Vagina (tissue), 2 donors: ENCODE measurements around the gene KIF4B. TPM values are rescaled to one million over a fixed set of nuclear protein-coding genes. Genes with fewer than 3 reads are reported as not detected.
"Not testable (repeated sequence)": the region's sequence is repeated elsewhere in the genome, so short reads cannot be mapped to it uniquely, and the experiment has no call there.

Experiments
- DNase-seq, 2 donors: peaks; one replicate each; pipeline ENCODE4 v3.0.0-alpha.2; 2017; ENCODE audit errors: extremely low spot score in 2 of 2
- H3K27ac ChIP-seq: fragments of 200-600 bp; sonication (generic); one replicate; pipeline ENCODE4 v1.5.1; 2019
- H3K27me3 ChIP-seq: fragments of 200-600 bp; sonication (generic); one replicate; pipeline ENCODE4 v1.5.1; 2019
- H3K36me3 ChIP-seq, 2 donors: fragments of 200-600 bp; sonication (generic); one replicate each; pipeline ENCODE4 v1.5.1; 2017 to 2019
- H3K4me1 ChIP-seq: fragments of 200-600 bp; sonication (generic); one replicate; pipeline ENCODE4 v1.5.1; 2019
- H3K4me3 ChIP-seq, 2 donors: fragments of 200-600 bp; sonication (generic); 1 replicate in 1 of 2; 2 replicates in 1 of 2; pipeline ENCODE4 v1.5.1; 2016 to 2019
- H3K9me3 ChIP-seq: fragments of 200-600 bp; sonication (generic); one replicate; pipeline ENCODE4 v1.5.1; 2019
- CTCF ChIP-seq, 3 experiments: fragments of 450-650 bp in 2 of 3; fragments of 200-600 bp in 1 of 3; sonication (generic) in 1 of 3; IDR thresholded peaks; one replicate each; pipeline ENCODE4 v1.5.1; 2017 to 2019; ENCODE audit warnings: antibody characterized with exemption in 3 of 3, mild to moderate bottlenecking in 2 of 3, moderate library complexity in 2 of 3
- POLR2A ChIP-seq, 2 donors: fragments of 450-650 bp; IDR thresholded peaks; one replicate each; pipeline ENCODE4 v1.6.1; 2017; ENCODE audit warnings: antibody characterized with exemption in 2 of 2, mild to moderate bottlenecking in 2 of 2, moderate library complexity in 2 of 2
- POLR2AphosphoS5 ChIP-seq, 2 donors: sonication (generic); formaldehyde crosslinking; IDR thresholded peaks; one replicate each; pipeline ENCODE4 v1.9.0; 2017; ENCODE audit warnings: antibody characterized with exemption in 2 of 2, mild to moderate bottlenecking in 2 of 2, low read depth in 1 of 2; ENCODE audit not compliant: insufficient read depth in 1 of 2
- intact Hi-C: fragments of 100-400 bp; cut with DNase I; formaldehyde crosslinking; loops from one replicate; pipeline ENCODE4 v1.15.1; 2023
- total RNA-seq: library from RNA; depleted of rRNA; stranded (reverse); fragments of >200 nt; gene quantifications from one replicate; pipeline ENCODE4 v1.2.3, GENCODE V29; 2016

KIF4B gene
- total RNA-seq, 1 donor from 2014 or later: not detected

- no peaks in the 10 kb centered on the region for H3K36me3 ChIP-seq
- H3K4me1 ChIP-seq: no peaks in the 10 kb centered on the region
These were observed 15.7 kb downstream of the KIF4B start for GRCh38 chr5:155029240-155029639.

GRCh38 chr5:155034145-155034744, 20.7 kb downstream of the KIF4B start:
- DNase-seq, H3K36me3 ChIP-seq, intact Hi-C loops, H3K4me1 ChIP-seq, H3K4me3 ChIP-seq, H3K27me3 ChIP-seq, H3K9me3 ChIP-seq, H3K27ac ChIP-seq: not testable (repeated sequence)

More at GRCh38 chr5:155029240-155029639, 15.7 kb downstream of the KIF4B start:
- Histone ChIP-seq H3K27ac (no peak overlapping the region), H3K9me3 (no peaks in the 10 kb centered on the region), H3K27me3 (no peaks in the 10 kb centered on the region), H3K4me3 (no peak overlapping the region)
- no peak for DNase-seq
- TF ChIP-seq CTCF (IDR thresholded peaks at IDR 0.05) (no peak), POLR2AphosphoS5 (IDR thresholded peaks at IDR 0.05; ENCODE audit: insufficient read depth in 1 of 2, low read depth in 1 of 2) (no peak), POLR2A (IDR thresholded peaks at IDR 0.05) (no peak)
- intact Hi-C loops: no loop called here

- H3K4me1 ChIP-seq, H3K4me3 ChIP-seq, DNase-seq, intact Hi-C loops, H3K27ac ChIP-seq, H3K27me3 ChIP-seq, H3K9me3 ChIP-seq, H3K36me3 ChIP-seq: not testable (repeated sequence)
These were observed 21.5 kb downstream of the KIF4B start for GRCh38 chr5:155035087-155035486.

GRCh38 chr5:155040984-155041653, 27.6 kb downstream of the KIF4B start:
- DNase-seq: no peak
- Histone ChIP-seq H3K4me3 (no peak overlapping the region), H3K27me3 (no peaks in the 10 kb centered on the region), H3K27ac (no peak overlapping the region), H3K4me1 (no peaks in the 10 kb centered on the region), H3K36me3 (no peaks in the 10 kb centered on the region), H3K9me3 (no peaks in the 10 kb centered on the region)
- no peak for TF ChIP-seq CTCF (IDR thresholded peaks at IDR 0.05)
- no peak for TF ChIP-seq POLR2A (IDR thresholded peaks at IDR 0.05)
- TF ChIP-seq POLR2AphosphoS5 (IDR thresholded peaks at IDR 0.05; ENCODE audit: insufficient read depth in 1 of 2, low read depth in 1 of 2): no peak
- intact Hi-C loops: no loop called here

- H3K27me3 ChIP-seq: no peaks in the 10 kb centered on the region
- no peak overlapping the region for H3K4me3 ChIP-seq
- no peaks in the 10 kb centered on the region for H3K4me1 ChIP-seq
- no peaks in the 10 kb centered on the region for H3K9me3 ChIP-seq
- H3K36me3 ChIP-seq: no peaks in the 10 kb centered on the region
- DNase-seq: no peak
- TF ChIP-seq CTCF (IDR thresholded peaks at IDR 0.05) (no peak), POLR2AphosphoS5 (IDR thresholded peaks at IDR 0.05; ENCODE audit: insufficient read depth in 1 of 2, low read depth in 1 of 2) (no peak), POLR2A (IDR thresholded peaks at IDR 0.05) (no peak)
- no peak overlapping the region for H3K27ac ChIP-seq
- intact Hi-C loops: no loop called here
These were observed 31.0 kb downstream of the KIF4B start for GRCh38 chr5:155044591-155044990.

- Histone ChIP-seq H3K4me1 (no peaks in the 10 kb centered on the region), H3K9me3 (no peaks in the 10 kb centered on the region), H3K36me3 (no peaks in the 10 kb centered on the region), H3K27ac (no peak overlapping the region), H3K27me3 (no peaks in the 10 kb centered on the region), H3K4me3 (no peak overlapping the region)
- DNase-seq: no peak
- TF ChIP-seq POLR2AphosphoS5 (IDR thresholded peaks at IDR 0.05; ENCODE audit: insufficient read depth in 1 of 2, low read depth in 1 of 2): no peak
- TF ChIP-seq POLR2A (IDR thresholded peaks at IDR 0.05): no peak
- TF ChIP-seq CTCF (IDR thresholded peaks at IDR 0.05): no peak
- intact Hi-C loops: no loop called here
These were observed 33.0 kb downstream of the KIF4B start for GRCh38 chr5:155046591-155046990.
